ENCODE measurements around the gene KRTAP22-1. TPM values are rescaled to one million over a fixed set of nuclear protein-coding genes. Genes with fewer than 3 reads are reported as not detected.

The KRTAP22-1 gene
- total RNA-seq, 1 experiment from 2014 or later = not detected

DNA sequence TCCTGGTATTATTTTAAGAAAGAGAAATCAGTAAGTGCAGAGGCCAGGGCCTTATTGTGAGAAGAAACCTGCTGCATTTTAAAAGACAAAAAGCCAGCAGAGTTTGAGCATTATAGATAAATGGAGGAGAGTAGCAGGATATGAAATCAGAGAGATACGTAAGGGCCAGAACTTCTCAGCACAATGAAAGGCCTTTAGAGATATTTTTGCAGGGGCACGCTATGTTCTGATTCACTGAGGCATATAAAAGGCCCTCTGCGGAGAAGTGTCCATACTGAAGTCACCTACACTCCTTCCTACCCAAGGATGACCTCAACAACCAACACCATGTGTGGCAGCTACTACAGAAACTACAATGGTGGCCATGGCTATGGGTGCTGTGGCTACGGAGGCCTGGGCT, 8.7 kb upstream of the KRTAP22-1 start, which contains the start of gene KRTAP6-3:
TSS of gene KRTAP6-3 (plus strand) at position 301 of the 400 bp plus-strand sequence. CDS start at position 307, 6 bp downstream.
- DNase-seq (ENCODE audit: low read depth, low spot score) (no peak), ATAC-seq (no peak)
- Histone ChIP-seq H3K4me3 (ENCODE audit: low read depth in 2 of 2, low read length in 2 of 2) (no peak within 1 kb of the TSS), H3K9me3 (ENCODE audit: control insufficient read depth, insufficient read depth, low read depth, low read length) (no peaks in the 10 kb centered on the region), H3K36me3 (ENCODE audit: control insufficient read depth, insufficient read depth, low read length) (no peaks in the 10 kb centered on the region), H3K27me3 (ENCODE audit: control insufficient read depth, insufficient read depth, low read length) (no peaks in the 10 kb centered on the region), H3K27ac (ENCODE audit: low read length) (no peak within 1 kb of the TSS), H3K4me1 (ENCODE audit: control insufficient read depth, insufficient read depth, low read length) (no peaks in the 10 kb centered on the region)
- no TSS peak for BruUV-seq (replicated peaks)
- TF ChIP-seq TCF7L2 (IDR thresholded peaks at IDR 0.05; ENCODE audit: low read depth, low read length) (no peak), SIN3A (IDR thresholded peaks at IDR 0.05; ENCODE audit: borderline replicate concordance, insufficient read depth, low read depth, low read length) (no peak), POLR2AphosphoS5 (IDR thresholded peaks at IDR 0.05; ENCODE audit: low read depth, low read length) (no peak)
- TF ChIP-seq, protein P1, sequence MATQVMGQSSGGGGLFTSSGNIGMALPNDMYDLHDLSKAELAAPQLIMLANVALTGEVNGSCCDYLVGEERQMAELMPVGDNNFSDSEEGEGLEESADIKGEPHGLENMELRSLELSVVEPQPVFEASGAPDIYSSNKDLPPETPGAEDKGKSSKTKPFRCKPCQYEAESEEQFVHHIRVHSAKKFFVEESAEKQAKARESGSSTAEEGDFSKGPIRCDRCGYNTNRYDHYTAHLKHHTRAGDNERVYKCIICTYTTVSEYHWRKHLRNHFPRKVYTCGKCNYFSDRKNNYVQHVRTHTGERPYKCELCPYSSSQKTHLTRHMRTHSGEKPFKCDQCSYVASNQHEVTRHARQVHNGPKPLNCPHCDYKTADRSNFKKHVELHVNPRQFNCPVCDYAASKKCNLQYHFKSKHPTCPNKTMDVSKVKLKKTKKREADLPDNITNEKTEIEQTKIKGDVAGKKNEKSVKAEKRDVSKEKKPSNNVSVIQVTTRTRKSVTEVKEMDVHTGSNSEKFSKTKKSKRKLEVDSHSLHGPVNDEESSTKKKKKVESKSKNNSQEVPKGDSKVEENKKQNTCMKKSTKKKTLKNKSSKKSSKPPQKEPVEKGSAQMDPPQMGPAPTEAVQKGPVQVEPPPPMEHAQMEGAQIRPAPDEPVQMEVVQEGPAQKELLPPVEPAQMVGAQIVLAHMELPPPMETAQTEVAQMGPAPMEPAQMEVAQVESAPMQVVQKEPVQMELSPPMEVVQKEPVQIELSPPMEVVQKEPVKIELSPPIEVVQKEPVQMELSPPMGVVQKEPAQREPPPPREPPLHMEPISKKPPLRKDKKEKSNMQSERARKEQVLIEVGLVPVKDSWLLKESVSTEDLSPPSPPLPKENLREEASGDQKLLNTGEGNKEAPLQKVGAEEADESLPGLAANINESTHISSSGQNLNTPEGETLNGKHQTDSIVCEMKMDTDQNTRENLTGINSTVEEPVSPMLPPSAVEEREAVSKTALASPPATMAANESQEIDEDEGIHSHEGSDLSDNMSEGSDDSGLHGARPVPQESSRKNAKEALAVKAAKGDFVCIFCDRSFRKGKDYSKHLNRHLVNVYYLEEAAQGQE (IDR thresholded peaks at IDR 0.05; ENCODE audit: insufficient read depth in 1 of 2, low read depth in 2 of 2, low read length in 1 of 2) = no peak
- TF ChIP-seq, protein P2, sequence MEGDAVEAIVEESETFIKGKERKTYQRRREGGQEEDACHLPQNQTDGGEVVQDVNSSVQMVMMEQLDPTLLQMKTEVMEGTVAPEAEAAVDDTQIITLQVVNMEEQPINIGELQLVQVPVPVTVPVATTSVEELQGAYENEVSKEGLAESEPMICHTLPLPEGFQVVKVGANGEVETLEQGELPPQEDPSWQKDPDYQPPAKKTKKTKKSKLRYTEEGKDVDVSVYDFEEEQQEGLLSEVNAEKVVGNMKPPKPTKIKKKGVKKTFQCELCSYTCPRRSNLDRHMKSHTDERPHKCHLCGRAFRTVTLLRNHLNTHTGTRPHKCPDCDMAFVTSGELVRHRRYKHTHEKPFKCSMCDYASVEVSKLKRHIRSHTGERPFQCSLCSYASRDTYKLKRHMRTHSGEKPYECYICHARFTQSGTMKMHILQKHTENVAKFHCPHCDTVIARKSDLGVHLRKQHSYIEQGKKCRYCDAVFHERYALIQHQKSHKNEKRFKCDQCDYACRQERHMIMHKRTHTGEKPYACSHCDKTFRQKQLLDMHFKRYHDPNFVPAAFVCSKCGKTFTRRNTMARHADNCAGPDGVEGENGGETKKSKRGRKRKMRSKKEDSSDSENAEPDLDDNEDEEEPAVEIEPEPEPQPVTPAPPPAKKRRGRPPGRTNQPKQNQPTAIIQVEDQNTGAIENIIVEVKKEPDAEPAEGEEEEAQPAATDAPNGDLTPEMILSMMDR (IDR thresholded peaks at IDR 0.05) = no peak
- ChIA-PET CTCF (no interaction called here), POLR2A (no interaction called here)
- in situ Hi-C loops (cut with HindIII; ENCODE audit: low pct_unique_long_range_greater_than_20kb, low sequenced_read_pairs) (no loop called here), intact Hi-C loops (cut with micrococcal nuclease; ENCODE audit: unreplicated experiment) (no loop called here)

DNA sequence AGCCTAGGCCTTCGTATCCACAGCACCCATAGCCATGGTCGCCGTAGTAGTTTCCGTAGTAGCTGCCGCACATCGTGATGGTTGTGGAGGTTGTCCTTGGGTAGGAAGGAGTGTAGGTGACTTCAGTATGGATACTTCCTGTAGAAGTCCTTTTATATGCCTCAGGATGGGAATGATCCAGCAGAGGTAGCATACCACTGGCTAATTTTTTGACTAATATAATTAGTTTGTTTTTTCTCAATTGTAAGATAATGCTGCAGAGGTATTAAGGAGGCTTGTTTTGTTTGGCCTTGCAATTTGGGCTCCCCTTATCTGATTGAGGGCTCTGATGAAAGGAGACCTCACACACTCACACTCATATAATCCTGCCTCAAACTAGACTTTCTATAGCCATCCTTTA, 2.1 kb upstream of the KRTAP22-1 start, which contains the start of gene KRTAP6-2:
TSS of gene KRTAP6-2 (minus strand) at position 101 of the 400 bp plus-strand sequence. CDS start at position 73, 28 bp downstream.
- POLR2A ChIA-PET = no interaction called here
- DNase-seq (ENCODE audit: low read depth, low spot score) (no peak), ATAC-seq (no peak)
- TF ChIP-seq POLR2AphosphoS5 (IDR thresholded peaks at IDR 0.05; ENCODE audit: low read depth, low read length) (no peak), TCF7L2 (IDR thresholded peaks at IDR 0.05; ENCODE audit: low read depth, low read length) (no peak), SIN3A (IDR thresholded peaks at IDR 0.05; ENCODE audit: borderline replicate concordance, insufficient read depth, low read depth, low read length) (no peak)
- TF ChIP-seq, protein P2 (IDR thresholded peaks at IDR 0.05) = no peak
- TF ChIP-seq, protein P1 (IDR thresholded peaks at IDR 0.05; ENCODE audit: insufficient read depth in 1 of 2, low read depth in 2 of 2, low read length in 1 of 2) = no peak
- H3K9me3 ChIP-seq (ENCODE audit: control insufficient read depth, insufficient read depth, low read depth, low read length) = no peaks in the 10 kb centered on the region
- H3K4me1 ChIP-seq (ENCODE audit: control insufficient read depth, insufficient read depth, low read length) = no peaks in the 10 kb centered on the region
- H3K27me3 ChIP-seq (ENCODE audit: control insufficient read depth, insufficient read depth, low read length) = no peaks in the 10 kb centered on the region
- no peaks in the 10 kb centered on the region for H3K36me3 ChIP-seq (ENCODE audit: control insufficient read depth, insufficient read depth, low read length)
- intact Hi-C loops (cut with micrococcal nuclease; ENCODE audit: unreplicated experiment) (no loop called here), in situ Hi-C loops (cut with HindIII; ENCODE audit: low pct_unique_long_range_greater_than_20kb, low sequenced_read_pairs) (no loop called here)
- H3K27ac ChIP-seq (ENCODE audit: low read length) = no peak within 1 kb of the TSS
- H3K4me3 ChIP-seq (ENCODE audit: low read depth in 2 of 2, low read length in 2 of 2) = no peak within 1 kb of the TSS
- CTCF ChIA-PET = no interaction called here
- no TSS peak for BruUV-seq (replicated peaks)

All from Panc1 (cell line).